SHP77 (cell line): ENCODE measurements around the gene SPP2.

Experiments used
- DNase-seq, 2 experiments: peaks; one replicate each; lab custom pipeline; 2025; lab: John Stamatoyannopoulos, UW

The SPP2 gene

GRCh38 chr2:234091883-234092282 lies 41.4 kb downstream of the SPP2 start:
- peak in 1 of 2 experiments; percentile 17 for DNase-seq

GRCh38 chr2:234092344-234092743 lies 41.8 kb downstream of the SPP2 start:
- no peak for DNase-seq

- DNase-seq: no peak
These were observed 44.8 kb downstream of the SPP2 start for GRCh38 chr2:234095301-234095700.

GRCh38 chr2:234096164-234096563 lies 45.7 kb downstream of the SPP2 start:
- DNase-seq: no peak

GRCh38 chr2:234098681-234099080 lies 48.2 kb downstream of the SPP2 start:
- no peak for DNase-seq

GRCh38 chr2:234099266-234099665 lies 48.8 kb downstream of the SPP2 start:
- DNase-seq: no peak

- DNase-seq: no peak
These were observed 50.2 kb downstream of the SPP2 start for GRCh38 chr2:234100686-234101085.

GRCh38 chr2:234102112-234102511 lies 51.6 kb downstream of the SPP2 start:
- DNase-seq: no peak

- no peak for DNase-seq
These were observed 57.4 kb downstream of the SPP2 start for GRCh38 chr2:234107861-234108260.

- DNase-seq: no peak
These were observed 58.8 kb downstream of the SPP2 start for GRCh38 chr2:234109321-234109720.

- DNase-seq: no peak
These were observed 59.7 kb downstream of the SPP2 start for GRCh38 chr2:234110219-234110618.

- DNase-seq: no peak
These were observed 61.0 kb downstream of the SPP2 start for GRCh38 chr2:234111523-234111922.

GRCh38 chr2:234116010-234116409 lies 65.5 kb downstream of the SPP2 start:
- DNase-seq: no peak

- DNase-seq: no peak
These were observed 71.5 kb downstream of the SPP2 start for GRCh38 chr2:234121999-234122398.

GRCh38 chr2:234125451-234126145 lies 75.1 kb downstream of the SPP2 start:
- no peak for DNase-seq

GRCh38 chr2:234126146-234126470 lies 75.6 kb downstream of the SPP2 start:
- no peak for DNase-seq
